Neural progenitor cell (in vitro differentiated cells): ENCODE measurements around the gene HS3ST5. TPM values are rescaled to one million over a fixed set of nuclear protein-coding genes. Genes with fewer than 3 reads are reported as not detected.

ENCODE experiments used
- DNase-seq: peaks from one replicate; pipeline ENCODE4 v3.0.0-alpha.2; 2016; ENCODE audit warnings: low spot score
- H2AFZ ChIP-seq: fragments of 200-600 bp; sonication (generic); replicated peaks from 2 replicates; pipeline ENCODE4 v1.6.1; 2016; ENCODE audit warnings: antibody characterized with exemption
- H3F3A ChIP-seq: fragments of 200-600 bp; sonication (generic); 2 replicates; pipeline ENCODE4 v1.6.1; 2016; ENCODE audit warnings: antibody characterized with exemption, low read depth
- H3K27ac ChIP-seq: fragments of 200-600 bp; sonication (generic); 2 replicates; pipeline ENCODE4 v1.5.1; 2016; ENCODE audit warnings: mild to moderate bottlenecking
- H3K27me3 ChIP-seq: fragments of 200-600 bp; sonication (generic); 2 replicates; pipeline ENCODE4 v1.6.1; 2016; ENCODE audit warnings: mild to moderate bottlenecking, moderate library complexity
- H3K36me3 ChIP-seq: fragments of 200-600 bp; sonication (generic); 2 replicates; pipeline ENCODE4 v1.5.1; 2016
- H3K4me1 ChIP-seq: fragments of 200-600 bp; sonication (generic); 2 replicates; pipeline ENCODE4 v1.6.1; 2016; ENCODE audit warnings: mixed run types
- H3K4me2 ChIP-seq: fragments of 200-600 bp; sonication (generic); 2 replicates; pipeline ENCODE4 v1.6.1; 2016
- H3K4me3 ChIP-seq: fragments of 200-600 bp; sonication (generic); 2 replicates; pipeline ENCODE4 v1.5.1; 2016
- H3K79me2 ChIP-seq: fragments of 200-600 bp; sonication (generic); 2 replicates; pipeline ENCODE4 v1.6.1; 2016; ENCODE audit warnings: low read depth
- H3K9ac ChIP-seq: fragments of 200-600 bp; sonication (generic); 2 replicates; pipeline ENCODE4 v1.6.1; 2016
- H3K9me3 ChIP-seq: fragments of 200-600 bp; sonication (generic); 2 replicates; pipeline ENCODE4 v1.5.1; 2016; ENCODE audit warnings: low read depth
- H4K20me1 ChIP-seq: fragments of 200-600 bp; sonication (generic); 2 replicates; pipeline ENCODE4 v1.6.1; 2016; ENCODE audit warnings: low read depth
- H3K27ac Mint-ChIP-seq: 3 replicates; pipeline ENCODE4 v1.8.0; 2021; ENCODE audit warnings: mixed read lengths
- H3K27me3 Mint-ChIP-seq: 2 replicates; pipeline ENCODE4 v1.8.0; 2022; ENCODE audit warnings: low read depth, mild to moderate bottlenecking, inconsistent platforms, moderate library complexity, mixed read lengths; ENCODE audit not compliant: insufficient read depth
- H3K36me3 Mint-ChIP-seq: 3 replicates; pipeline ENCODE4 v1.8.0; 2021; ENCODE audit warnings: mixed read lengths
- H3K4me1 Mint-ChIP-seq: 3 replicates; pipeline ENCODE4 v1.8.0; 2021; ENCODE audit warnings: mixed read lengths
- H3K4me3 Mint-ChIP-seq: 3 replicates; pipeline ENCODE4 v1.8.0; 2021; ENCODE audit warnings: mild to moderate bottlenecking, moderate library complexity, mixed read lengths
- H3K9me3 Mint-ChIP-seq: 3 replicates; pipeline ENCODE4 v1.8.0; 2020; ENCODE audit warnings: mixed read lengths
- CTCF ChIP-seq: fragments of 200-600 bp; sonication (generic); IDR thresholded peaks from 2 replicates; pipeline ENCODE4 v1.5.1; 2017; ENCODE audit warnings: antibody characterized with exemption, mild to moderate bottlenecking
- EZH2 ChIP-seq: fragments of 200-600 bp; sonication (generic); IDR thresholded peaks from 2 replicates; pipeline ENCODE4 v1.6.1; 2017; ENCODE audit warnings: antibody characterized with exemption, mild to moderate bottlenecking, moderate library complexity
- EZH2phosphoT487 ChIP-seq: fragments of 200-600 bp; sonication (generic); IDR thresholded peaks from 2 replicates; pipeline ENCODE4 v1.6.1; 2017; ENCODE audit warnings: antibody characterized with exemption
- total RNA-seq: library from RNA; depleted of rRNA; stranded (reverse); fragments of >200 nt; gene quantifications from 2 replicates; pipeline ENCODE4 v1.2.3, GENCODE V29; 2015; ENCODE audit warnings: low replicate concordance

HS3ST5 gene
- total RNA-seq, 1 donor from 2014 or later: 0.34 TPM

- Histone ChIP-seq H2AFZ (no peak overlapping the region), H3K79me2 (no peaks in the 10 kb centered on the region), H3K4me3 (no peak overlapping the region), H3K27me3 (no peaks in the 10 kb centered on the region), H3K4me1 (peaks cover under 1% of the 10 kb centered on the region), H3K27ac (no peak overlapping the region), H3K9ac (no peak overlapping the region), H3K36me3 (no peaks in the 10 kb centered on the region), H3K9me3 (no peaks in the 10 kb centered on the region), H3F3A (no peaks in the 10 kb centered on the region), H4K20me1 (no peaks in the 10 kb centered on the region), H3K4me2 (no peak overlapping the region)
- no peak for DNase-seq
- no peak overlapping the region for H3K4me3 Mint-ChIP-seq
- no peak for TF ChIP-seq EZH2phosphoT487
- no peaks in the 10 kb centered on the region for H3K27me3 Mint-ChIP-seq
- H3K27ac Mint-ChIP-seq: no peak overlapping the region
- H3K9me3 Mint-ChIP-seq: no peaks in the 10 kb centered on the region
- peaks cover 2% of the 10 kb centered on the region for H3K4me1 Mint-ChIP-seq
- no peaks in the 10 kb centered on the region for H3K36me3 Mint-ChIP-seq
Measured at GRCh38 chr6:114162691-114163347, 180.0 kb downstream of the HS3ST5 start.

GRCh38 chr6:114160881-114161280 is 181.9 kb downstream of the HS3ST5 start:
- Histone ChIP-seq H3K4me3 (no peak overlapping the region), H3F3A (no peaks in the 10 kb centered on the region), H3K9ac (no peak overlapping the region), H3K4me2 (no peak overlapping the region), H2AFZ (no peak overlapping the region), H3K27ac (no peak overlapping the region), H3K9me3 (no peaks in the 10 kb centered on the region), H3K27me3 (no peaks in the 10 kb centered on the region), H4K20me1 (no peaks in the 10 kb centered on the region), H3K79me2 (no peaks in the 10 kb centered on the region), H3K4me1 (no peaks in the 10 kb centered on the region), H3K36me3 (no peaks in the 10 kb centered on the region)
- no peaks in the 10 kb centered on the region for H3K9me3 Mint-ChIP-seq
- H3K36me3 Mint-ChIP-seq: no peaks in the 10 kb centered on the region
- no peaks in the 10 kb centered on the region for H3K27me3 Mint-ChIP-seq
- no peak overlapping the region for H3K4me3 Mint-ChIP-seq
- H3K4me1 Mint-ChIP-seq: peaks cover 4% of the 10 kb centered on the region
- no peak overlapping the region for H3K27ac Mint-ChIP-seq
- no peak for TF ChIP-seq CTCF
- TF ChIP-seq EZH2: no peak
- no peak for TF ChIP-seq EZH2phosphoT487
- DNase-seq: no peak

GRCh38 chr6:114159727-114160126 is 183.1 kb downstream of the HS3ST5 start:
- no peaks in the 10 kb centered on the region for H3K9me3 Mint-ChIP-seq
- no peaks in the 10 kb centered on the region for H3F3A ChIP-seq

More at GRCh38 chr6:114159727-114160126, 183.1 kb downstream of the HS3ST5 start:
- no peaks in the 10 kb centered on the region for H3K9me3 ChIP-seq
- H3K79me2 ChIP-seq: no peaks in the 10 kb centered on the region
- peaks cover 4% of the 10 kb centered on the region for H3K4me1 Mint-ChIP-seq
- H3K4me3 Mint-ChIP-seq: no peak overlapping the region
- TF ChIP-seq EZH2 (no peak), CTCF (no peak), EZH2phosphoT487 (no peak)
- no peak overlapping the region for H3K27ac ChIP-seq
- H4K20me1 ChIP-seq: no peaks in the 10 kb centered on the region
- DNase-seq: no peak
- no peaks in the 10 kb centered on the region for H3K36me3 ChIP-seq
- no peak overlapping the region for H3K4me2 ChIP-seq
- no peak overlapping the region for H3K9ac ChIP-seq
- H3K36me3 Mint-ChIP-seq: no peaks in the 10 kb centered on the region
- H3K4me3 ChIP-seq: no peak overlapping the region
- no peaks in the 10 kb centered on the region for H3K4me1 ChIP-seq
- no peaks in the 10 kb centered on the region for H3K27me3 ChIP-seq
- no peaks in the 10 kb centered on the region for H3K27me3 Mint-ChIP-seq
- H3K27ac Mint-ChIP-seq: no peak overlapping the region
- H2AFZ ChIP-seq: no peak overlapping the region
